Measurements from ENCODE around the gene PCED1B. TPM values are rescaled to one million over a fixed set of nuclear protein-coding genes. Genes with fewer than 3 reads are reported as not detected.

Gene PCED1B
- total RNA-seq, 1 experiment from 2014 or later, result 0.86 TPM

- no peak for TF ChIP-seq SIN3A (IDR thresholded peaks at IDR 0.05; ENCODE audit: low read depth)
- no peak for TF ChIP-seq FOSL1 (IDR thresholded peaks at IDR 0.05; ENCODE audit: low read depth)
- TF ChIP-seq ATF3 (IDR thresholded peaks at IDR 0.05), result no peak
- no peak for TF ChIP-seq EZH2 (IDR thresholded peaks at IDR 0.05)
- no peak overlapping the region for H3K9ac ChIP-seq (ENCODE audit: low read length)
- no peaks in the 10 kb centered on the region for H3K9me3 ChIP-seq (ENCODE audit: control insufficient read depth in 1 of 2, insufficient read depth in 1 of 2, low read depth in 1 of 2, low read length in 2 of 2)
- no peaks in the 10 kb centered on the region for H3K36me3 ChIP-seq (ENCODE audit: control insufficient read depth in 1 of 2, insufficient read depth in 2 of 2, low read length in 2 of 2)
- intact Hi-C loops (cut with micrococcal nuclease), result no loop called here
- no peak overlapping the region for H2AFZ ChIP-seq (ENCODE audit: low read depth, low read length, poor library complexity, severe bottlenecking)
- ChIA-PET POLR2A (no interaction called here), CTCF (no interaction called here), RAD21 (ENCODE audit: low non-redundant PET in 1 of 2, low total read pairs in 2 of 2, uncharacterized antibody in 2 of 2, unreplicated experiment in 2 of 2) (no interaction called here)
- H3K27ac ChIP-seq (ENCODE audit: low read depth, low read length), result no peak overlapping the region
- no TSS peak for BruUV-seq (replicated peaks)
- no peak overlapping the region for H3K4me3 ChIP-seq (replicated peaks in 1 of 2; ENCODE audit: low read depth in 1 of 2, low read length in 2 of 2)
- no peaks in the 10 kb centered on the region for H3K4me1 ChIP-seq (ENCODE audit: control insufficient read depth in 1 of 2, insufficient read depth in 2 of 2, low read length in 2 of 2)
- no peak for ATAC-seq
- no peaks in the 10 kb centered on the region for H4K20me1 ChIP-seq (ENCODE audit: insufficient read depth)
- H3K9me2 ChIP-seq (ENCODE audit: insufficient read depth), result no peaks in the 10 kb centered on the region
- no peaks in the 10 kb centered on the region for H3K27me3 ChIP-seq (ENCODE audit: insufficient read depth, low read length)
- no peak for DNase-seq (ENCODE audit: low read depth, low spot score)
- H3K79me2 ChIP-seq (ENCODE audit: insufficient read depth, low read length), result no peaks in the 10 kb centered on the region
- no peak overlapping the region for H3K4me2 ChIP-seq (ENCODE audit: low read length)
These were observed 79.9 kb downstream of the PCED1B start for GRCh38 chr12:47159348-47159747.

- no peaks in the 10 kb centered on the region for H3K4me1 ChIP-seq (ENCODE audit: control insufficient read depth in 1 of 2, insufficient read depth in 2 of 2, low read length in 2 of 2)
- H3K27me3 ChIP-seq (ENCODE audit: insufficient read depth, low read length), result no peaks in the 10 kb centered on the region
- no peaks in the 10 kb centered on the region for H4K20me1 ChIP-seq (ENCODE audit: insufficient read depth)
- BruUV-seq (replicated peaks), result no TSS peak
- no peak for DNase-seq (ENCODE audit: low read depth, low spot score)
- H2AFZ ChIP-seq (ENCODE audit: low read depth, low read length, poor library complexity, severe bottlenecking), result no peak overlapping the region
- no peak overlapping the region for H3K9ac ChIP-seq (ENCODE audit: low read length)
- H3K9me3 ChIP-seq (ENCODE audit: control insufficient read depth in 1 of 2, insufficient read depth in 1 of 2, low read depth in 1 of 2, low read length in 2 of 2), result no peaks in the 10 kb centered on the region
- POLR2A ChIA-PET, result no interaction called here
- no peak overlapping the region for H3K4me2 ChIP-seq (ENCODE audit: low read length)
- no peak for ATAC-seq
- intact Hi-C loops (cut with micrococcal nuclease), result no loop called here
- H3K36me3 ChIP-seq (ENCODE audit: control insufficient read depth in 1 of 2, insufficient read depth in 2 of 2, low read length in 2 of 2), result no peaks in the 10 kb centered on the region
- no peaks in the 10 kb centered on the region for H3K9me2 ChIP-seq (ENCODE audit: insufficient read depth)
- CTCF ChIA-PET, result no interaction called here
- no peak overlapping the region for H3K4me3 ChIP-seq (replicated peaks in 1 of 2; ENCODE audit: low read depth in 1 of 2, low read length in 2 of 2)
- no peak overlapping the region for H3K27ac ChIP-seq (ENCODE audit: low read depth, low read length)
- RAD21 ChIA-PET (ENCODE audit: low non-redundant PET in 1 of 2, low total read pairs in 2 of 2, uncharacterized antibody in 2 of 2, unreplicated experiment in 2 of 2), result no interaction called here
- no peaks in the 10 kb centered on the region for H3K79me2 ChIP-seq (ENCODE audit: insufficient read depth, low read length)
- TF ChIP-seq ATF3 (IDR thresholded peaks at IDR 0.05) (no peak), EGR1 (IDR thresholded peaks at IDR 0.05; ENCODE audit: low read depth) (no peak), ZBTB33 (IDR thresholded peaks at IDR 0.05; ENCODE audit: extremely low read depth, insufficient replicate concordance, low read length) (no peak), SP1 (IDR thresholded peaks at IDR 0.05; ENCODE audit: low read depth) (no peak), YY1 (IDR thresholded peaks at IDR 0.05; ENCODE audit: extremely low read depth, insufficient replicate concordance, low read depth, low read length) (no peak), JUND (IDR thresholded peaks at IDR 0.05) (no peak), CEBPB (IDR thresholded peaks at IDR 0.05; ENCODE audit: low read depth) (no peak), REST (IDR thresholded peaks at IDR 0.05; ENCODE audit: low read depth) (no peak), POLR2AphosphoS5 (IDR thresholded peaks at IDR 0.05; ENCODE audit: low read depth, low read length) (no peak), EZH2phosphoT487 (IDR thresholded peaks at IDR 0.05; ENCODE audit: borderline replicate concordance) (no peak)
These were observed 81.2 kb downstream of the PCED1B start for GRCh38 chr12:47160316-47161244.

Measured in HCT116 (cell line).